Loucy (cell line): Measurements from ENCODE around the gene ABCC9.

Source experiments
- H2AFZ ChIP-seq: fragments of 200-600 bp; sonication (generic); 2 replicates; pipeline ENCODE4 v1.6.0; 2016; ENCODE audit warnings: antibody characterized with exemption, mild to moderate bottlenecking, low read length, moderate library complexity
- H3F3A ChIP-seq: fragments of 200-600 bp; 2 replicates; pipeline ENCODE4 v1.6.0; 2016; ENCODE audit warnings: antibody characterized with exemption, low read depth, mild to moderate bottlenecking
- H3K27me3 ChIP-seq: fragments of 200-600 bp; sonication (generic); 2 replicates; pipeline ENCODE4 v1.6.1; 2014; ENCODE audit warnings: low read length, mild to moderate bottlenecking; ENCODE audit not compliant: insufficient read depth, poor library complexity, severe bottlenecking
- H3K36me3 ChIP-seq: fragments of 200-600 bp; sonication (generic); 2 replicates; pipeline ENCODE4 v1.6.1; 2016; ENCODE audit warnings: low read length; ENCODE audit not compliant: insufficient read depth
- H3K4me1 ChIP-seq: fragments of 200-600 bp; sonication (generic); 2 replicates; pipeline ENCODE4 v1.5.1; 2014; ENCODE audit warnings: low read length, mild to moderate bottlenecking; ENCODE audit not compliant: insufficient read depth, poor library complexity, severe bottlenecking
- H3K4me2 ChIP-seq: fragments of 200-600 bp; sonication (generic); 2 replicates; pipeline ENCODE4 v1.6.0; 2014; ENCODE audit warnings: antibody characterized with exemption, low read length, low read depth, mild to moderate bottlenecking; ENCODE audit not compliant: poor library complexity, severe bottlenecking
- H3K4me3 ChIP-seq: fragments of 200-600 bp; sonication (generic); 2 replicates; pipeline ENCODE4 v1.5.1; 2014; ENCODE audit warnings: low read length, mild to moderate bottlenecking, mixed read lengths; ENCODE audit not compliant: poor library complexity, severe bottlenecking
- H3K79me2 ChIP-seq: fragments of 200-600 bp; sonication (generic); 2 replicates; pipeline ENCODE4 v1.6.1; 2014; ENCODE audit warnings: low read length; ENCODE audit not compliant: insufficient read depth
- H3K9ac ChIP-seq: fragments of 200-600 bp; sonication (generic); 2 replicates; pipeline ENCODE4 v1.6.0; 2014; ENCODE audit warnings: mild to moderate bottlenecking, low read depth, low read length, moderate library complexity; ENCODE audit not compliant: poor library complexity, severe bottlenecking
- H3K9me2 ChIP-seq: fragments of 200-600 bp; sonication (generic); replicated peaks from 2 replicates; pipeline ENCODE4 v1.6.1; 2016; ENCODE audit warnings: low read depth, low read length, mixed read lengths
- H3K9me3 ChIP-seq: fragments of 200-600 bp; sonication (generic); 2 replicates; pipeline ENCODE4 v1.6.1; 2014; ENCODE audit warnings: mild to moderate bottlenecking, antibody characterized with exemption, low read length, low read depth; ENCODE audit not compliant: insufficient read depth
- H4K20me1 ChIP-seq: fragments of 200-600 bp; sonication (generic); 2 replicates; pipeline ENCODE4 v1.6.0; 2014; ENCODE audit warnings: antibody characterized with exemption, low read length, mild to moderate bottlenecking; ENCODE audit not compliant: insufficient read depth, poor library complexity, severe bottlenecking
- CTCF ChIP-seq: fragments of 200-600 bp; sonication (generic); conservative IDR thresholded peaks from 2 replicates; pipeline ENCODE4 v1.5.1; 2014; ENCODE audit warnings: mild to moderate bottlenecking, antibody characterized with exemption, low read length
- EZH2phosphoT487 ChIP-seq: fragments of 200-600 bp; IDR thresholded peaks from 2 replicates; pipeline ENCODE4 v1.6.1; 2018; ENCODE audit warnings: antibody characterized with exemption, mild to moderate bottlenecking, moderate library complexity, borderline replicate concordance

Gene ABCC9

DNA sequence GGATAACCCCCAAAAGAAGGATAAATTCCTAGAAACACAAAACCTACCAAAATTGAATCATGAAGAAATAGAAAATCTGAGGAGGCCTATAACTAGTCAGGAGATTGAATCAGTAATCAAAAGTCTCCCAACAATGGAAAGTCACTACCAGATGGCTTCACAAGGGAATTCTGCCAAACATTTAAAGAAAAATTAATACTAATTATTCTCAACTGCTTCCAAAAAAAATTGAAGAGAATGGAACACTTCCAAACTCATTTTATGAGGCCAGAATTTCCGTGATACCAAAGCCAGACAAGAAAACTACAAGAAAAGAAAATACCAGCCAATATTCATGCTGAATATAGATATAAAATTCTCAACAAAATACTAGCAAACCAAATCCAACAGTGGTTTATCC is 7.8 kb upstream of the ABCC9 start:
- H3K36me3 ChIP-seq = no peaks in the 10 kb centered on the region
- H4K20me1 ChIP-seq = no peaks in the 10 kb centered on the region
- H3K27me3 ChIP-seq = no peaks in the 10 kb centered on the region
- H3K79me2 ChIP-seq = no peaks in the 10 kb centered on the region
- H3K9me2 ChIP-seq = no peaks in the 10 kb centered on the region
- no peak overlapping the region for H2AFZ ChIP-seq
- H3K9ac ChIP-seq = no peak overlapping the region
- no peaks in the 10 kb centered on the region for H3K4me1 ChIP-seq
- H3K9me3 ChIP-seq = no peaks in the 10 kb centered on the region
- TF ChIP-seq EZH2phosphoT487 (no peak), CTCF (no peak)
- H3K4me3 ChIP-seq = no peak overlapping the region
- H3K4me2 ChIP-seq = no peak overlapping the region
- H3F3A ChIP-seq = no peaks in the 10 kb centered on the region

DNA sequence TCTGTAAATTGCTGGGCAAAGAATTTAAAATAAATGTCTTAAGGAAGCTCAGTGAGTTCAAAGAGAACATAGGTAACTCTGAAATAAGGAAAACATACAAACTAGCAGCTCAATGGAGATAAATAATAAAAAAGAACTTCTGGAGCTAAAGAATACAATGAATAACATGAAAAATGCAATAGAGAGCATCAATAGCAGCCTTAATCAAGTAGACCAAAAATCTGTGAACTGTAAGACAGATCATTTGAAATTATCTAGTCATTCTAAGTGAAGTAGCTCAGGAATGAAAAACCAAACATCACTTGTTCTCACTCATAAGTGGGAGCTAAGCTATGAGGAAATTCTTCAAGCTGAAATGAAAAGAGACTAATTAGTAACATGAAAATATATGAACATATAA is 5.8 kb upstream of the ABCC9 start:
- Histone ChIP-seq H3K4me1 (no peaks in the 10 kb centered on the region), H3K4me3 (no peak overlapping the region), H3K9me2 (no peaks in the 10 kb centered on the region), H3K36me3 (no peaks in the 10 kb centered on the region), H3K27me3 (no peaks in the 10 kb centered on the region), H2AFZ (no peak overlapping the region), H3K4me2 (no peak overlapping the region), H3K79me2 (no peaks in the 10 kb centered on the region), H3F3A (no peaks in the 10 kb centered on the region), H3K9ac (no peak overlapping the region), H3K9me3 (no peaks in the 10 kb centered on the region), H4K20me1 (no peaks in the 10 kb centered on the region)
- no peak for TF ChIP-seq CTCF
- TF ChIP-seq EZH2phosphoT487 = no peak

DNA sequence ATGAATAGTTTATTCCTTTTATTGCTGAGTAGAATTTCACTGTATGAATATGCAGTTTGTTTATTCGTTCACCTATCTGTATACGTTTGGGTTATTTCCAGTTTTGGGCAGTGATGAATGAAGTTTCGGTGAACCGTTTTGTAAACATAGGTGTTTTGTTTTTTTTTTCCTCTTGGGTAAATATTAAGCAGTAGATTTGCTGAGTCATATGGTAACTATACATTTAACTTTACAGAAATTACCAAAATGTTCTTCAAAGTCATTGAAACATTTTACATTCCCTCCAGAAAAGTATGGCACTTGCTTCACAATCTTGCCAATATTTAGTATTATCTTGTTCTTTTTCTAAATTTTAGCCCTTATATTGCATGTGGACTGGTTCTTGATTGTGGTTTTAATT is 3.8 kb upstream of the ABCC9 start:
- Histone ChIP-seq H3F3A (no peaks in the 10 kb centered on the region), H3K4me3 (no peak overlapping the region), H3K9me3 (no peaks in the 10 kb centered on the region), H3K9ac (no peak overlapping the region), H2AFZ (no peak overlapping the region), H3K79me2 (no peaks in the 10 kb centered on the region), H4K20me1 (no peaks in the 10 kb centered on the region), H3K9me2 (no peaks in the 10 kb centered on the region), H3K4me2 (no peak overlapping the region), H3K4me1 (no peaks in the 10 kb centered on the region), H3K27me3 (no peaks in the 10 kb centered on the region), H3K36me3 (no peaks in the 10 kb centered on the region)
- TF ChIP-seq EZH2phosphoT487 = no peak

GRCh38 chr12:21942377-21942703 is 1.1 kb upstream of the ABCC9 start:
- no peaks in the 10 kb centered on the region for H3K36me3 ChIP-seq
- no peaks in the 10 kb centered on the region for H3K9me3 ChIP-seq
- no peaks in the 10 kb centered on the region for H3K79me2 ChIP-seq
- H3F3A ChIP-seq = no peaks in the 10 kb centered on the region
- H3K9ac ChIP-seq = no peak overlapping the region
- no peaks in the 10 kb centered on the region for H3K4me1 ChIP-seq
- no peaks in the 10 kb centered on the region for H3K27me3 ChIP-seq
- no peak overlapping the region for H2AFZ ChIP-seq
- no peaks in the 10 kb centered on the region for H3K9me2 ChIP-seq
- H3K4me3 ChIP-seq = no peak overlapping the region
- no peaks in the 10 kb centered on the region for H4K20me1 ChIP-seq
- TF ChIP-seq EZH2phosphoT487 (no peak), CTCF (no peak)
- no peak overlapping the region for H3K4me2 ChIP-seq
